ENCODE results near the gene SNX4. TPM values are rescaled to one million over a fixed set of nuclear protein-coding genes. Genes with fewer than 3 reads are reported as not detected.

Gene SNX4
- total RNA-seq, 4 donors from 2014 or later: 34.5 to 47.9 (median 42.8) TPM

DNA sequence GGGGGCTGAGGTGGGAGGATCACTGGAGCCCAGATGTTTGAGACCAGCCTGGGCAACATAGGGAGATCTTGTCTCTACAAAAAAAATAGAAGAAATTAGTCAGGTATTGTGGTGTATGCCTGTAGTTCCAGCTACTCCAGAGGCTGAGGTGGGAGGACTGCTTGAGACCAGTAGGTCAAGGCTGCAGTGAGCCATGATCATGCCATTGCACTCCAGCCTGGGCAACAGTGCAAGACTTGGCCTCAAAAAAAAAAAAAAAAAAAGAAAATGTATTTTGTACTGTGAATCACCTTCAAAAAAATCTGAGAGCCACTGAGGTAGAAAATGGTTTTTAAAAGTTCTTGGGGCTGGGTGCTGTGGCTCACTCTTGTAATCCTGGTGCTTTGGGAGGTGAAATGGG lies 4.6 kb downstream of the SNX4 start:
- peaks cover 0 to 50% (median 4%) of the 10 kb centered on the region in 3 donors for H3K36me3 ChIP-seq
- H3K27ac ChIP-seq: no peak overlapping the region
- H3K27me3 ChIP-seq: no peaks in the 10 kb centered on the region
- peaks cover 10 to 48% (median 17%) of the 10 kb centered on the region in 3 donors for H3K4me1 ChIP-seq
- no peaks in the 10 kb centered on the region for H3K9me3 ChIP-seq
- TF ChIP-seq POLR2A (IDR thresholded peaks at IDR 0.05): no peak
- TF ChIP-seq, protein P1, sequence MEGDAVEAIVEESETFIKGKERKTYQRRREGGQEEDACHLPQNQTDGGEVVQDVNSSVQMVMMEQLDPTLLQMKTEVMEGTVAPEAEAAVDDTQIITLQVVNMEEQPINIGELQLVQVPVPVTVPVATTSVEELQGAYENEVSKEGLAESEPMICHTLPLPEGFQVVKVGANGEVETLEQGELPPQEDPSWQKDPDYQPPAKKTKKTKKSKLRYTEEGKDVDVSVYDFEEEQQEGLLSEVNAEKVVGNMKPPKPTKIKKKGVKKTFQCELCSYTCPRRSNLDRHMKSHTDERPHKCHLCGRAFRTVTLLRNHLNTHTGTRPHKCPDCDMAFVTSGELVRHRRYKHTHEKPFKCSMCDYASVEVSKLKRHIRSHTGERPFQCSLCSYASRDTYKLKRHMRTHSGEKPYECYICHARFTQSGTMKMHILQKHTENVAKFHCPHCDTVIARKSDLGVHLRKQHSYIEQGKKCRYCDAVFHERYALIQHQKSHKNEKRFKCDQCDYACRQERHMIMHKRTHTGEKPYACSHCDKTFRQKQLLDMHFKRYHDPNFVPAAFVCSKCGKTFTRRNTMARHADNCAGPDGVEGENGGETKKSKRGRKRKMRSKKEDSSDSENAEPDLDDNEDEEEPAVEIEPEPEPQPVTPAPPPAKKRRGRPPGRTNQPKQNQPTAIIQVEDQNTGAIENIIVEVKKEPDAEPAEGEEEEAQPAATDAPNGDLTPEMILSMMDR (IDR thresholded peaks at IDR 0.05): no peak
- DNase-seq: no peak
- no peak overlapping the region for H3K4me3 ChIP-seq
- intact Hi-C loops (cut with DNase I): no loop called here

DNA sequence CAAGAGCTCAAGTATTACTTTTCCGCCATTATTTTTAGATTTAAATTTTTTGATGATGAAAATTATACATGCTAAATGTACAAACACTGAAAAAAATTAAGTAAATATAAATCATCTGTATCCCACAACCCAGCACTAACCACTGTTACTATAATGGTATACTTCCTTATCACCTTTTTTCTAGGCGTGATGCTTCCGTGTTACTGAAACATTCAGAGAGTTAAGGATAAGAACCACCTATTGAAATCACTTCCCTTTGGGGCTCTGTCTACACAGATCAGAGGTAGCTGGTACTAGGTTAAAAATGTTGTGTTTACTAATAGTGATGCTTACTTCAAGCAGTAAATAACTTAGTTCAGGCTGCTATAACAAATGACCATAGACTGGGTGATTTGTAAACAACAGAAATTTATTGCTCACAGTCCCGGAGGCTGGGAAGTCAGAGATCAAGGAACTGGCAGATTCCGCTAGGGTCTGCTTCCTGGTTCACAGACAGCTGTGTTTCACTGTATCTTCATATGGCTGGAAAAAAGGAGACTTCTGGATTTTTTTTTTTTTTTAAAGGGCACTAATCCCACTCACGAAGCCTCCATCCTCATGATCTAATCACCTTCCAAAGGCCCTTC lies 6.4 kb downstream of the SNX4 start:
- no peak overlapping the region for H3K4me3 ChIP-seq
- H3K36me3 ChIP-seq: peaks cover 0 to 66% (median 4%) of the 10 kb centered on the region in 3 donors
- 69 to 81% methylated on average over 6 of the region's 6 CpGs for WGBS, 2 donors
- no peak for DNase-seq
- TF ChIP-seq, protein P1 (IDR thresholded peaks at IDR 0.05): no peak
- TF ChIP-seq POLR2A (IDR thresholded peaks at IDR 0.05): no peak
- peaks cover 0 to under 1% (median 0%) of the 10 kb centered on the region in 3 donors for H3K9me3 ChIP-seq
- intact Hi-C loops (cut with DNase I): no loop called here
- H3K27me3 ChIP-seq: no peaks in the 10 kb centered on the region
- peaks cover 0 to 36% (median 10%) of the 10 kb centered on the region in 3 donors for H3K4me1 ChIP-seq
- H3K27ac ChIP-seq: no peak overlapping the region

DNA sequence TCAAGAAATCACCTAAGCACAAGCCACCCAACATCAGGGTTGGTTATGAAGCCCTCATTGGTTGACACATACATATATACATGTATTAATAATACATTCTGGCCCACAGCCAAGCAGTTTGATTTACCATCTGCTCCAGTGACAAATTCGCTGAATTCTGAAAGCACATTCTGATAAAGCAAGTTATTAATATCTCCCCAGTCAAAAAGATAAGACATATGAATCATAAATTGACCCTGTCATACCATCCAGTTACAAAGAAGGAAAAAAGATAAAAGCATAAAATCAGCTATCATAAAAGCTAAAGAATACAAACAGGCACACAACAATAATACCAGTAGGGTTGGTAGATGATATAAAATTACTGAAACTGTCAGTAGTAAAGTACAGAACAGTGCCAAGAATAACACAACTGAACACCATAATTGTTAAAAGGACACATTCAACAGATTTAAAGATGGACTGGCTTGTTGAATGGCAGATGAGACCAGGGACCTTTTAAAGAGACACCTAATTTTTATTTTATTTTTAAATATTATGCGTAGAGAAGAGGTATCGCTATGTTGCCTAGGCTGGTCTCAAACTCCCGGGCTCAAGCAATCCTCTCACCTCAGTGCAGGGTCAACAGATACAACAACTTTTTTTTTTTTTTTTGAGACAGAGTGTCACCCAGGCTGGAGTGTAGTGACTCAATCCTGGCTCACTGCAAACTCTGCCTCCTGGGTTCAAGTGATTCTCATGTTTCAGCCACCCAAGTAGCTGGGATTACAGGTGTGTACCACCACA lies 7.7 kb downstream of the SNX4 start:
- intact Hi-C loops (cut with DNase I): no loop called here
- 59 to 74% methylated on average over 4 of the region's 4 CpGs for WGBS, 2 donors
- Histone ChIP-seq H3K4me1 (peaks cover 0 to 24% (median 7%) of the 10 kb centered on the region in 3 donors), H3K27me3 (no peaks in the 10 kb centered on the region), H3K4me3 (no peak overlapping the region), H3K9me3 (peaks cover 0 to 6% (median 0%) of the 10 kb centered on the region in 3 donors), H3K27ac (no peak overlapping the region), H3K36me3 (peaks cover 0 to 74% (median 4%) of the 10 kb centered on the region in 3 donors)
- DNase-seq: no peak
- TF ChIP-seq POLR2A (IDR thresholded peaks at IDR 0.05): no peak
- TF ChIP-seq, protein P1 (IDR thresholded peaks at IDR 0.05): no peak

DNA sequence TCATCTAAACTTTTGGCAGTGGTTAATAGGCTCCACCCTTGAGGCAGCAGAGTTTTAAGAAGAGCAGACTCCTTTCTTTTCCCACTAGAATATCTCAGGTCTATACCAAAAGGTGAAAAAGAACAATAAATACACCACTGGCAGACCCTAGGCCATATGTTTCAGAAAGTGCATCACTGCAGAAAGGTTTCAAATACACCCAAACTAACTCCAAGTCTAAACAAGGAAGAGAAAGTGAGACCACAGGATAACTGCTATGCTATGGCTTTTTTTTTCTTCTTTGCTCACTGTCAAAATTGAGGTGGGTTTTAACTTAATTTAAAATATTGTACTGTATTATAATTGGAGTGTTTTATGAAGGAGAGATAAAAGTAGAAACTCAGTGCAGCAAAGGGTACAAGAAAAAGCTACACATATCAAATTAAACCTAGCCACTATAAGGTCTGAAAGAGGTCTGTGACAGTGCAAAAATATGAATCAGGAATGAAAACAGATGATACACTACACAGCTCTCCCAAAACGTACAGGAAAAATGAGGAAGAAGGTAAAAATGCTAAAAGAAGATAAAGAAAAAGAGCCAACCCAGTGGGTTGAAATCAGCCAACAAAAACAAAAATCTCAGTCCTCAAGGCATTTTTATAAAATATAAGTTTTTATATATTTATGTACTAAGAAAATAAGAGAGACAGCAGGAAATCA lies 8.4 kb downstream of the SNX4 start:
- Histone ChIP-seq H3K36me3 (peaks cover 0 to 77% (median 4%) of the 10 kb centered on the region in 3 donors), H3K27ac (no peak overlapping the region), H3K9me3 (peaks cover 0 to 6% (median 0%) of the 10 kb centered on the region in 3 donors), H3K27me3 (no peaks in the 10 kb centered on the region), H3K4me1 (peaks cover 0 to 18% (median 7%) of the 10 kb centered on the region in 3 donors), H3K4me3 (no peak overlapping the region)
- intact Hi-C loops (cut with DNase I): no loop called here
- no peak for TF ChIP-seq POLR2A (IDR thresholded peaks at IDR 0.05)
- TF ChIP-seq, protein P1 (IDR thresholded peaks at IDR 0.05): no peak
- WGBS, 2 donors: 0 to 12% methylated on average over 1 of the region's 1 CpG
- DNase-seq: no peak

Data from esophagus squamous epithelium (tissue), 5 donors.